HG03354 (cell line): Measurements from ENCODE around the gene SPARCL1.
"Not testable (repeated sequence)": the region's sequence is repeated elsewhere in the genome, so short reads cannot be mapped to it uniquely, and the experiment has no call there.

Experiments
- ATAC-seq: cut with Tn5 transposase; IDR thresholded peaks from one replicate; pipeline ENCODE4 v1.9.1; 2021; ENCODE audit warnings: mild to moderate bottlenecking; ENCODE audit not compliant: unreplicated experiment, poor library complexity, severe bottlenecking

Gene SPARCL1

DNA sequence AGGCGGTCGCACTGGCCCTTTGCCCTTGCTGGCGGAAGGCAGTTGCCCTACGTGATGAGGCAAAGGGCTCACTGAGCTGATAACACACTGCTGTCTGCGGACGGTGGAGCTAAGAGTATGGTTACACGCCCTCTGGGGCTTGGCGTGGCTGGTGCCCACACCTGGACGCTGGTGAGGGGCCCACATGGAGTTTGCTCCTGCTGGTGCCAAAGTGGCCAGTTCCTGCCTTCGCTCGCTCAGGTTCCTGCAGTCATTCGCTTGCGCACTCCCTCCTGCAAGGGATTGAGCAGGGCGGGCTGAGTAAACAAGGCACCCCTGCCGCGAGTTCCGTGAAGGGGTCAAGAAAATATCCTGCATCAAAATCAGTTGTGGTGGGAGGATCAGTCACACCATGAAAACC lies 18.4 kb downstream of the SPARCL1 start:
- no peak for ATAC-seq

DNA sequence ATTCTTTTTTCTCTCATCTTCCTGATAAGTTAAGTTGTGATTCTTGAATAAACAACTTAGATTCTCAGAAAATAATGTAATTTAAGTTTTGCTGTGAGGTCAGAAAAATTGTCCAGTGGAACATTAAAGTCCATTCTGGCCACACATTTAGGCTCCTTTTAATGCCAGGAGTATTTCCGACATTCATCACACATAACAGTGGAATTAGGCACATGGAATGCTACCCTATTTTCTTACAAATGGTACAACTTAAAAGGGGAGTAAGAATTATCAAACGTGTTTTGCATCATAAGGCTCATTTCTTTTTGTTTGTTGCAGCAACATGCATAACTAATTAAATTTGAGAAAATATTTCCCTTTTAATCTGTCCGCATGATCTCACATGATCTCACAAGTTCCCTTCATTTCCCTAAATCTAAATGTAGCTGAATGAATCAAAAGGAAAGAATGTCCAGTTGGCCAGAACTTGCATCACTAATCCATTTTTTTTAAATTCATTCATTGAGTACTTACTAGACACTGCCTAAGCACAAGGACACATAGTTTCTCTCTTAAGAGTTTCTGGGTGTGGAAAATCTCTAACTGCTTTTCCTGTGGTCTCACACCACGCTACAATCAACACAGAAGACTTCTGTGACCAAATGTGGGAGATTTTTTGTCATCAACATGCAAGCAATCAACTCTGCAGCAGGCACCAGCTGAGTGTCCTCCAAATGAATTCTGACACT lies 22.0 kb downstream of the SPARCL1 start:
- ATAC-seq: no peak

DNA sequence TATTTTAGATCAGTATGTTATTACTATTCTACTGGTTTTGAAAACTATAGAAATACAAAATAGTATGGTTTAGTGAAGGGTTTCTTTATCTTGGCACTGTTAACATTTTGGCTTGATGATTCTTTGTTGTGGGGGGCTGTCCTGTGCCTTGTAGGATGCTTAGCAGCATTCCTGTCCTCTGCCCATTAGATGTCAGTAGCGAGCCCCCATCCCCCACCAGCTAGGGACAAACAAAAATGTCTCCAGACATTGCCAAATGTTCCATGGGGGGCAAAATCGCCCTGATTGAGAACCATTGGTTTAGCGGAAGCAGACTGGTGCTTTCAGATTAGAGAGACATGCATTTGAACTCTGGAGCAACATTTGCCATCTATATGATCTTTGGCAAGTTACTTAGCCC lies 23.3 kb downstream of the SPARCL1 start:
- ATAC-seq: no peak

DNA sequence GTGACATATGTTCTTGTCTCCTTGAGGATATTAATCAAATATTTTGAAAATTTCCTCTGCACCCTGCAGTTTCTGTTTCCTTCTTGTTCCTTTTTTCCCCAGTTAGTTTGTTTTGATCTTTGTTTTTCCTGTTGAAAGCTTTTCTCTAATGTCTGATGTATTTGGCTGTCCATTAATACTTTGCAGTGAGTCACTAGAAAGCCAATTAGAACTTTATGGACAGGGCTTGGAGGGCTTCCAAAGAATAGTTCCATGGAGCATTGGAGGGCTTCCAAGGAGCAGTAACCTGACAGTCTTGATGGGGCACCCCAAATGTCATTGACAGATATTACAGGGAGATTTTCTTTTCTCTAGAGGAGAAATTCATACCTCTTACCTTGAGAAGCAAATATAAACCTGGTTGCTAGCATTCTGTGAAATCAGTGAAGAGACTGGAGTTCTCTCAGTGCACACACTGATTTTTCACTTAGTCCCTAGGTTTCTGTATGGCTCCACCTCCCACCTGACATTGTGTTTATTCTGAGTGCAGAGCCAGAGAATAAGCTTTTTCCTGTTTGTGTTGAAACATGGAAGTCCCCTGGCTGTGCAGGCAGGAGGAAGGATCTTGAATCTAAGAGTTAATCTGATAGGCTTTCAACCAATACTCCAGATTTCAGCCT lies 26.5 kb downstream of the SPARCL1 start:
- ATAC-seq: no peak

DNA sequence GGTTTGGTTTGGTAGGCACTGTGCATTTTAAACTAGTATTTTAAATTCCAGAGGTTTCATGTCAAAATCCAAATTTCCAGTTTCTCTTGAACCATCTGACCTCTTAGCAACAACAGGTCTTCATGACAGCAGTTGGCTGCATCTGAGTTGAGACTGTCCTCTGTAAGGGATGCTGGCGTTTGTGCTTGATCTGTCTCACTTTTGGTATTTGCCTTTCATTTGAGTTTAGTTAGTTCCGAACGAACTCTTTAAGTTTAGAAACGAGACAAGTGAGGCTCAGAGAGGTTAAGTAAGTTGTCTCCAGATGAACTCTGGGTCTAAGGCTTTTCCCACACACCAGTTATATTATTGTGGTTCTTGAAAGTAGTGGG lies 29.1 kb downstream of the SPARCL1 start:
- ATAC-seq: peak; percentile 32

DNA sequence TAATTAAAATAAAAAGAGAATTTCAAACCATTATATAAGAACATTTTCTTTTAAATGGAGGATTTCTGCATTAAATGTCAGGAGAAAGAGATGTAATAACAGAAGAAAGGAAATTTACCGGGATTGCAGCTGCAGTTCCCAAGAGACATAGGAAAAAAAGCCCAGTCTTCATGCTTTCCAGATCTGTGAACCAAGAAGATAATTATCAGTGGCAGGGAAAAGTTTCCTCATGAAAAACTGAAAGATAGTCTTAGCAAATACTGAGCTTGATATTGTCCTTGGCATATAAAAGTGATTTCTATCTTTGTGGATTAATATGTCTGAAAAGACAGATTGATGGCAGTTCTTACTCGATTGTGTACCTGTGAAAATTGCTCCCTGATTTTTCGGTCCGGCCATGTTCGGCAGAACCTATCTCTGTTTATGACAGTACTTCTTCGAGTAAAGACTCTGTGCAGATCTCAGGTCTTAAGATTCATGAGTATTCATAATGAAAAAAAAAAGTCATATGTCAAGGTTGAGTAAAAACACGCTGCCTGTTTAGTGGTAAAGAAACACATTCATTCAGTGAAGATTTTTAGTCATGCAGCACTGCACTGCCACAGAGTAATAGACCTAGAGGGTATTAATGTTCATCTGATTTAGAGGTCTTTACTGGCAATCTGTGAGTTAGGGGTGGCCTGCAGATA lies 29.6 kb downstream of the SPARCL1 start:
- ATAC-seq: peak; percentile 77

- peak; percentile 68 for ATAC-seq
Observed at GRCh38 chr4:87498446-87498900, 30.7 kb downstream of the SPARCL1 start.

- ATAC-seq: no peak
Observed at GRCh38 chr4:87497578-87497977, 31.6 kb downstream of the SPARCL1 start.

DNA sequence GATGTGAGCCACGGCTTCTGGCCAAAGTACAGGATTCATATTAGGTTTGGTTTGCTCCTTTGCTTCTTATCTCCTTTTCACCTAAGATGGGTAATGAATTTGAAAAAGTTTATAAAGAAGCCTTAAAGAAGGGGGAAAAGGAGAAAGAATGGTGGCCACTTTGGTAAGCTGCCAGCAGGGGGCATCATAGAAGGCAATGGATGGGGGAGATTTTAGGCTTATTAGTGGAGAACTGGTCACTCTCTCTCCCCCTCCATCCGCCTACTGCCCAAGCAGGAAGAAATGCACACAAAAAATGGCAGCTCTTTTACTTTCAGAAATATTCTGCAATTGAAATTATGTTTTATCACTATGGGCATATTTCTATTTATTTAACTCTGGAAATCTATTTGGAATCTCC lies 32.0 kb downstream of the SPARCL1 start:
- ATAC-seq: no peak

GRCh38 chr4:87493115-87493514 lies 36.1 kb downstream of the SPARCL1 start:
- ATAC-seq: no peak

GRCh38 chr4:87491851-87492250 lies 37.3 kb downstream of the SPARCL1 start:
- not testable (repeated sequence) for ATAC-seq

- ATAC-seq: no peak
Observed at GRCh38 chr4:87491436-87491835, 37.7 kb downstream of the SPARCL1 start.

DNA sequence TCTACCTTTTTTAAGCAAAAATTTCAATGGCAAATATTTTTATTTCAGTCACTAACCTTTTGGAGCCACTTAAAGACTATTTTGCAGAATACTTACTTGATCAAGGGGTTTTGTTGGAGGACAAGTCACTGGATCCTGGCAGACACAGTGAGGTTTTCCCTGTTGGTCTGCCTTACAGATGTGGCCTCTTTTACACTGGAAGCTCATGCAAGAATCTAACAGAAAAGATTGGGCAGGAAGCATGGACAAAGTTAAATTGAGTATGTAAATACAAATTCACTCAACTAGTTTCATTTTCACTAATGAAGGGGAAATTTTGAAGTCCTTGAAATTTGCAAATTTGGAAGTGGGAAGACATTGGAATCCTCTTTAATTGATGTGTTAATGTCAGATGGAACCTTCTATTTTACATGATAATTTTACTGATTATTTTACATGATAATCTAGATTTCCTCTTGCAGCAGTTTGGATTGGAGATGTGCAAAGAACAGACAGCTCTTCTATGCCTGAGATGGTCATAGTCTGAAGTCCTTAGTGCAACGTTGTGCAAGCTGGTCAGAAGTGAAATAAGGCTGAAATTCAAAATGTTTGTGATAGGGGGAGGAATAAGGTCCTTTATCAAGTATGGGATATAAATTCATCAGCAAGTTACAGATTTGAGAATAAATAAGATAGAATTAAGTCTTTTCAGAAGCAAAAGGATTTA lies 38.4 kb downstream of the SPARCL1 start:
- ATAC-seq: no peak

DNA sequence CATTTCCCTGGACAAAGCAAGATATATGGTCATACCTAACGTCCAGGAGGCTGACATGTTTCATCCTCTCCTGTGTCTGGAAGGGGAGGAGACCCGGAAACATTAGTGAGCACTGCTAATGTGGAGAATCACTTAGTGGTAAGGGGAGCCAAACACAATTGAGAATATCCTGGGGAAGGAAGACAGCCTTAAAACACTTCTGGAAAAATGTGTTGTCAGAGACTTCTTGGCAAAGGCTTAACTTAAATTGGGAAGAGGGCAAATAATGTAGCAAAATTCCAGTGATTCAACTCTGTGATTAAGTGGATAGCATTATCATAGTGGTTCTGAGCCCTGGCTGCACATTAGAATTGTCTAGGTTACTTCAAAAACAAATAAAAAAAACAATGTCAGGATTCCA lies 39.5 kb downstream of the SPARCL1 start:
- ATAC-seq: no peak

- not testable (repeated sequence) for ATAC-seq
Observed at GRCh38 chr4:87488666-87489065, 40.5 kb downstream of the SPARCL1 start.

DNA sequence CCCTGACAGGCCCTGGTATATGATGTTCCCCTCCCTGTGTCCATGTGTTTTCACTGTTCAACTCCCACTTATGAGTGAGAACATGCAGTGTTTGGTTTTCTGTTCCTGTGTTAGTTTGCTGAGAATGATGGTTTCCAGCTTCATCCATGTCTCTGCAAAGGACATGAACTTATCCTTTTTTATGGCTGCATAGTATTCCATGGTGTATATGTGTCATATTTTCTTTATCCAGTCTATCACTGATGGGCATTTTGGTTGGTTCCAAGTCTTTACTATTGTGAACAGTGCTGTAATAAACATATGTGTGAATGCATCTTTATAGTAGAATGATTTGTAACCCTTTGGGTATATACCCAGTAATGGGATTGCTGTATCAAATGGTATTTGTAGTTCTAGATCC lies 45.9 kb downstream of the SPARCL1 start:
- not testable (repeated sequence) for ATAC-seq

DNA sequence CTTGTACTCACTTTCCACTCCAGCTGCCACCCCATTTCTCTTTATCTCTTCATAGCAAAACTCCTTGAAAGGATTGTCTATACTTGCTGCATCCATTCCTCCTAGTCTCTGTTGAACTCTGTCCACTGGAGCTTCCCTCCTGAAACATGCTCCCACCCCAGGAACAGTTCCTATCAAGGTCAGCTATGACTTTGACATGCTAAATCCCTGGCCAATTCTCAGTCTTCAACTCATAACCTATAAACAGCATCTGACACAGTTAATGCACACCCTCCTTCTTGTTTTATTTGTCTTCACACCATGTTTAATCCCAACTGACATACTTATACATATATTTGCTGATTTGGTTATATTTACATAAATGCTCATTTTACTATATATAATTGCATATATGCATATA lies 47.8 kb downstream of the SPARCL1 start:
- no peak for ATAC-seq

DNA sequence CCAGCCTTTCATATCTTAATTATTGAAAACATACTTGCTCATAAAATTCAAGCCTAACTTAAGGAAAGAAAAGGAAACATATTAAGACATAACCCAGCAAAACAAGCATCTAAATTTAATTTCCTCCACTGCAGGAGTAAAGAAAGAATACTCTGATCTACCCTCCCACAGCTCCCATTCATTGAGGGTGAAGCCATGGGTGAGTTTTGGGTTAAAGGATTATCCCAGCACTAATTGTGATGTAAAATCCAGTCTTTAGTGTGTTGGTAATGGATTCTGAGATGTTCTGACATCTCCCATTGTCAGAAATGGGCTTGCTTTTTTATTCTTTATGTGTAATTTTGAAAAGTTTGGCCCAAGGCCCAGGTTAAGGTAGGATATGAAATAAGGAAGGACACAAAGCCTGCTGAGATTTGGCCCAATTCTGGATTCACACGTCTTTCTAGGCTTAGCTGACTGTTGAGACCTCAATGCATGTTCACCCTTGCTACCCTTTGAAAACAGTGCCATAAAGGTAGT lies 50.4 kb downstream of the SPARCL1 start:
- ATAC-seq: no peak

DNA sequence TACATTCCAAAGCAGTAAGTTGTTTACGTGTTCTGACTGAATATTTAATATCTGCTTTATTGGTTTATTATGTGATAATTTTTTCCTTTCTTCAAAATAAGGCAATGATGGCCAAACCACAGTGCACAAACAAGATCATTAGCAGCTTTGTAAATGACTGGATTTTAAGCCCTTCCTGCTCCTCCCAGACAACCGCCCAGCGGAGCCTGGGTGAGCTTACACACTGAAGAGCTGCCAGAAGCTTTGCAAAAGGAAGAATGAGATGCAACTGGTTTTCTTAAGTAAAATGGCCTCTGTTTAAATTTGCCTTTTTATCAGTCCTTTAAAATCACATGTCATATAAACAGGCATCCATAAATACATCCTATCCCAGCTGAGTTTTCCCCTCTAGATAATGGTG lies 52.2 kb downstream of the SPARCL1 start:
- ATAC-seq: no peak

DNA sequence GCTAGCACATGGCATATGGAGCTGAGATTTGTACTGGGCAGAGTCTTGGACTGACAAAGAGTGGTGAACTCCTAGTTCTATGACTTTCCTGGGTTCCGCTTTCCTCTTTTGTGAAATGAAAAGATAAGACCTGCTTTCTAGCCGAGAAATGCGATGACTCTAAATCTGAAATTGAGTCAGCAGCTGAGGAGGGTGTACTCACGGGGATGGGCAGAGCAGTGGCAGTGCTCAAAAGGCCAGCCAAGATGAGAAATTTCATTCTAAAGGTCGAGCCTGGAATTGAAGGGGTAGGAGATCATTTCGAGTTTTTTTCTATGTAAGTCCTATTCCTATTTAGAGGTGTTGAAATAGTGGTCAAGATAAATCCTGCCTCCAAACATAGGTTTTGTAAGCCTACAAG lies 59.8 kb downstream of the SPARCL1 start:
- no peak for ATAC-seq
